ENCODE results near the gene RALGPS1. TPM values are rescaled to one million over a fixed set of nuclear protein-coding genes. Genes with fewer than 3 reads are reported as not detected.

RALGPS1 gene
- total RNA-seq, 1 donor = 2.9 TPM

DNA sequence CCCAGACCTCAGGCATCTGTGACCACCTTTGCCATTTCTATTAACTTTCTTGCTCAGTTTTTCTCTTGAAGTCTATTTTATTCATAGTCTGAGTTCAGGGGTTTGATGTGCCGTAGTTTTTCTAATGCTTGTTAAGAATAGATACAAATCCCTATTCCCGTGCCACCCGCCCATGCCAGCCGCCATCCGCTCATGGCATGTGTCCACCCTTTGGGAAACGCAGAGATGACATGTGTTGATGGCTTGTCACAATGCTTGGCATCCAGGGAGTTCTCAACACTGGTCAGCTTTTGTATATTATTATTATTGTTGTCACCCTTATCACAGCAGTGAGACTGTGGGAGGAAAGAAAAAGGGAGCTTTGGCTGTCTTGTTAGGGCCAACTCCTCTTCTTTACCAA, 225.2 kb downstream of the RALGPS1 start:
- no peak for DNase-seq (ENCODE audit: low read depth)
- H3K4me3 ChIP-seq (ENCODE audit: low read depth, low read length) = no peak overlapping the region
- TF ChIP-seq, protein P1, sequence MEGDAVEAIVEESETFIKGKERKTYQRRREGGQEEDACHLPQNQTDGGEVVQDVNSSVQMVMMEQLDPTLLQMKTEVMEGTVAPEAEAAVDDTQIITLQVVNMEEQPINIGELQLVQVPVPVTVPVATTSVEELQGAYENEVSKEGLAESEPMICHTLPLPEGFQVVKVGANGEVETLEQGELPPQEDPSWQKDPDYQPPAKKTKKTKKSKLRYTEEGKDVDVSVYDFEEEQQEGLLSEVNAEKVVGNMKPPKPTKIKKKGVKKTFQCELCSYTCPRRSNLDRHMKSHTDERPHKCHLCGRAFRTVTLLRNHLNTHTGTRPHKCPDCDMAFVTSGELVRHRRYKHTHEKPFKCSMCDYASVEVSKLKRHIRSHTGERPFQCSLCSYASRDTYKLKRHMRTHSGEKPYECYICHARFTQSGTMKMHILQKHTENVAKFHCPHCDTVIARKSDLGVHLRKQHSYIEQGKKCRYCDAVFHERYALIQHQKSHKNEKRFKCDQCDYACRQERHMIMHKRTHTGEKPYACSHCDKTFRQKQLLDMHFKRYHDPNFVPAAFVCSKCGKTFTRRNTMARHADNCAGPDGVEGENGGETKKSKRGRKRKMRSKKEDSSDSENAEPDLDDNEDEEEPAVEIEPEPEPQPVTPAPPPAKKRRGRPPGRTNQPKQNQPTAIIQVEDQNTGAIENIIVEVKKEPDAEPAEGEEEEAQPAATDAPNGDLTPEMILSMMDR (IDR thresholded peaks at IDR 0.05; ENCODE audit: insufficient read depth, low read length) = no peak

DNA sequence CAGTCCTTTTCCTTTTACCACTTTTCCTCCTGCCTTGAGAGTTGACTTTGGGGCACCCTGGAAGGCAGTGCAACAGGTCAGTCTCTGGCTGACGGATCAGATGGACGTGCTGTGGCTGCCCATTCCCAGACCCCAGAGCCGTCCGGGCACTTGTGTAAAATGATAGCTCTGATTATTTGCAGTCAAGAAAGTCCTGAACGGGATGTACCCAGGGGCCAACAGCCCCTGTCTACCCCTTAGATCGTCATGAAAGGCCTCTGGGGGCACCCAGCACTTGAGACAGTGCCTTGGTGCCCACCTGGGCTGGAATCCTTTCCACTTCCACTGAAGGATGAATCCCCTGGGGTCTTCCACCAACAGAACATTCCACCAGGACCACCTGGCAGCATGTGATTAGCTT, 225.6 kb downstream of the RALGPS1 start:
- TF ChIP-seq, protein P1 (IDR thresholded peaks at IDR 0.05; ENCODE audit: insufficient read depth, low read length) = no peak
- H3K4me3 ChIP-seq (ENCODE audit: low read depth, low read length) = no peak overlapping the region
- DNase-seq (ENCODE audit: low read depth) = no peak

DNA sequence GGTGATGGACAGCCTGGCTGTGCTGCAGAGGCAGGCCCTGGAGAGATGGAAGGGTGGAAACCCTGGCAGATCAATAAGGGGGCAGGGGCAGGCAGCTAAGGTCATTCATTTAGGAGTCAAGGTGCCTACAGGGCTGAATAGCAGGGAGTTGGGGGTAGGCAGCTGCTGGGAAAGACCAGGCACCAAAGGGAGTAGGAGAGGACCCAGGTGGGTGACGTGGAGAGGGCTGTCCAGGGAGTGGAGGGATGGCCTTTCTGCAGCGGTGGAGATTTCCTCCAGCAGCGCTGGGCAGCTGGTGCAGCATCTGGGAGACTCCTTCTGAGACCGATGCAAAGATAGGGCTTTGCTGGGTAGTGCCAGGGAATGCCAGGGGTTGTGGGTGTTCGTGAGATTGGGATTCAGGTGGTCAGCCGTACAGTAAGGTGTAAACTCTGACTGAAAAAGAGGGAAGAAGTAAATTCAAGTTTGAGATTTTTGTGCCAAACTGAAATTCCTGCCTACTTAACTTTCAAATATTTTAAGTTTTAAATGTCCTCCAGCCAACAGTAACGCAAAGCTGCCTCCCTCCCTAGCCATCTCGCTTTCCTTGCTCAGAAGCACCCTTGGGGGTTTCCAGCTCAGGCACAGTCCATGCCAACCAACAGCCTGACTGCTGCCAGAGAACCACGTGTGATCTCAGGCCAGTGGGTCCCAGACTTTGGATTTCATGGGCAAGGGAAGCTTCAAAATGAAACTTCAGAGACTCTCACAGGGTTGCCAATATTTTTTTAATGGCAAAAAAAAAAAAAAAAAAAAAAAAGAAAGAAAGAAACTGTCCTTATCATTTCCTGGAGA, 226.5 kb downstream of the RALGPS1 start:
- DNase-seq (ENCODE audit: low read depth) = no peak
- no peak overlapping the region for H3K4me3 ChIP-seq (ENCODE audit: low read depth, low read length)
- TF ChIP-seq, protein P1 (IDR thresholded peaks at IDR 0.05; ENCODE audit: insufficient read depth, low read length) = no peak

DNA sequence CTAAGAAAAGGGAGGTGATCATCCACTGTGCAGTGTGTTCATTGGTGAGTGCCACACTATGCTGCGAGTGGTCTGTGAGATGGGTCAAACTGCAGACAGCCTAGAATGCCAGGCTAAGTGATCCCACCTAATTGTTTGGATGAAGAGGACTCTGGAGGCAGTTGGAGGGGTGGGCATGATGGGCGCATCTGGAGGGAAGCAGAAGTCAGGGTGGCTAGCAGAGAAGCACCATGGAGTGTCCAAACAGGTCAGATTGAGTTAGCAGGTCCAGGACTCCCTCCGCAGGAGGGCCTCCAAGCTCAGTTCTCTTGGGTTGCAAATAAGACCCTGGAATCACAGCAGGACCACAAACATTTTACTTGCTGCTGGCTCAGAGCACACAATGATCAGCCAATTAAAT, 227.7 kb downstream of the RALGPS1 start:
- no peak for DNase-seq (ENCODE audit: low read depth)
- TF ChIP-seq, protein P1 (IDR thresholded peaks at IDR 0.05; ENCODE audit: insufficient read depth, low read length) = no peak
- H3K4me3 ChIP-seq (ENCODE audit: low read depth, low read length) = no peak overlapping the region

DNA sequence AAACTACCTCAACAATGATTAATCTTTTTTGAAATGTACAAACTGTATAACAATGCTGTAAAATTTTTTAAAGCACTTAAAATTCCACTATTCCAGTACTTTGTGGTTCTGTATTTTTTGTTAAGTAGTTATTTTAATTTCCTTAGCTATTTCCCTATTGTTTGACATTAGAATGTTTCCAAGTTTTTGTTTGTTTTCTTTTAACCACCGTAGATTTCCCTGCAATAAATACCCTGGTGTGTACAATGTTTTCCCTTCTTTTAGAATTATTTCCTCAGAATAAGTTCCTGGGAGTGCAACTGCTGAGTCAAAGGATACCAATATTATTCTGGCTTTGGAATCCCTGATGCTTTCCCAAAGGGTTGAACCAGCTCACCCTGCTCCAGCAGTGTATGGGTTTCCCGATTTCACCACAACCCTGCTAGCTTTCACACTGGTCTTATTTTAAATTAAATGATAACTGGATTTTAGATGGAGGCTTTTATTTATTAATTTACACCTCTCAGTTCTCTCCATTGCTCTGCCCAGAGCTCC, 228.4 kb downstream of the RALGPS1 start:
- H3K4me3 ChIP-seq (ENCODE audit: low read depth, low read length) = no peak overlapping the region
- TF ChIP-seq, protein P1 (IDR thresholded peaks at IDR 0.05; ENCODE audit: insufficient read depth, low read length) = no peak
- DNase-seq (ENCODE audit: low read depth) = no peak

DNA sequence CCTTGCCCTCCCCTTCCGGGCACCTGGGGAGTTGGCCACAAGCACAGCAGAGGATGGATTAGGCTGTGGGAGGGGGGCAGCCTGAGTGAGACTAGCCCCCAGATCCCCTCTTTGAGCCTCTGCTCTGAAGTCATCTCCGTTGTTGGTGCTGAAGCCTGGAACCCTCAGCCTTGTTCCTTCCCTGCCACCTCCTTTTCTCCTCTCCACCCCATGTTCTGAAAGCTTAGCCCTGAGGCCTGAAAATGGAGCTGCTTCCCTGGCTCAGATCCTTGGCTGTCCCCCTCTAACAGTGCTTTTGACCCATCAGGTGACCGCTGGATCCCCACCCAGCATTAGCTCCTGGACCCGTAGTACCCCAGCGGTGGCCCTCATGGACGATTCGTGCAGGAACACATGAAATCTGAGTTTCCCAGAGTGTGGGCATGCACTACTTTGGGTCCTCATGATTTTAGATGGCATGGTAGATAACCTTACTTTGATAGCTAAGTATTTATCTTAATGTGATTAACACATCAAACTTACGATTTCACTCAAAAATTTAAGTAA, 229.4 kb downstream of the RALGPS1 start:
- no peak overlapping the region for H3K4me3 ChIP-seq (ENCODE audit: low read depth, low read length)
- no peak for DNase-seq (ENCODE audit: low read depth)
- TF ChIP-seq, protein P1 (IDR thresholded peaks at IDR 0.05; ENCODE audit: insufficient read depth, low read length) = no peak

Data from fibroblast of the aortic adventitia (primary cell).